HFFc6 (cell line): ENCODE results near the gene CARD10. TPM values are rescaled to one million over a fixed set of nuclear protein-coding genes. Genes with fewer than 3 reads are reported as not detected.

Source experiments
- DNase-seq: peaks from one replicate; pipeline ENCODE4 v3.0.0-alpha.2; 2018
- H3K27ac Mint-ChIP-seq: 2 replicates; pipeline ENCODE4 v1.8.0; 2020; ENCODE audit warnings: mild to moderate bottlenecking, mixed read lengths
- H3K27me3 Mint-ChIP-seq: 2 replicates; pipeline ENCODE4 v1.8.0; 2021; ENCODE audit warnings: mild to moderate bottlenecking, moderate library complexity, mixed read lengths; ENCODE audit not compliant: insufficient read depth
- H3K36me3 Mint-ChIP-seq: 2 replicates; pipeline ENCODE4 v1.8.0; 2021; ENCODE audit warnings: low read depth, mixed read lengths
- H3K4me1 Mint-ChIP-seq: 2 replicates; pipeline ENCODE4 v1.8.0; 2020; ENCODE audit warnings: low read depth, mixed read lengths
- H3K4me3 Mint-ChIP-seq: 2 replicates; pipeline ENCODE4 v1.8.0; 2020; ENCODE audit warnings: mild to moderate bottlenecking, moderate library complexity, mixed read lengths
- H3K9me3 Mint-ChIP-seq: 2 replicates; pipeline ENCODE4 v1.8.0; 2020; ENCODE audit warnings: mild to moderate bottlenecking, mixed read lengths
- CTCF ChIP-seq: fragments of 200-600 bp; sonication (generic); IDR thresholded peaks from 2 replicates; pipeline ENCODE4 v1.5.0; 2021; ENCODE audit warnings: antibody characterized with exemption, mild to moderate bottlenecking
- total RNA-seq, 6 experiments: library from RNA; stranded (reverse); fragmentation: NEBNext Ultra II Directional; extraction: Animal tissue kit (Norgen Biotek cat#: 25700); gene quantifications; 2 replicates in 1 of 6; 3 replicates in 5 of 6; pipeline ENCODE4 v1.2.3, GENCODE V29; 2021

The CARD10 gene
- total RNA-seq, 6 experiments from 2014 or later = 4.4 to 5.6 (median 4.8) TPM

GRCh38 chr22:37514526-37515051 is 4.6 kb downstream of the CARD10 start:
- no peak overlapping the region for H3K4me3 Mint-ChIP-seq
- H3K9me3 Mint-ChIP-seq = no peaks in the 10 kb centered on the region
- peaks cover 6% of the 10 kb centered on the region for H3K36me3 Mint-ChIP-seq
- DNase-seq = no peak
- no peak for TF ChIP-seq CTCF
- peaks cover 23% of the 10 kb centered on the region for H3K4me1 Mint-ChIP-seq
- no peak overlapping the region for H3K27ac Mint-ChIP-seq
- peaks cover 3% of the 10 kb centered on the region for H3K27me3 Mint-ChIP-seq

- TF ChIP-seq CTCF = no peak
- no peaks in the 10 kb centered on the region for H3K9me3 Mint-ChIP-seq
- no peak for DNase-seq
- peaks cover 16% of the 10 kb centered on the region for H3K4me1 Mint-ChIP-seq
- no peak overlapping the region for H3K4me3 Mint-ChIP-seq
- H3K27me3 Mint-ChIP-seq = peaks cover 3% of the 10 kb centered on the region
- H3K36me3 Mint-ChIP-seq = peaks cover 6% of the 10 kb centered on the region
- H3K27ac Mint-ChIP-seq = no peak overlapping the region
Measured at GRCh38 chr22:37511395-37512104, 7.7 kb downstream of the CARD10 start.

DNA sequence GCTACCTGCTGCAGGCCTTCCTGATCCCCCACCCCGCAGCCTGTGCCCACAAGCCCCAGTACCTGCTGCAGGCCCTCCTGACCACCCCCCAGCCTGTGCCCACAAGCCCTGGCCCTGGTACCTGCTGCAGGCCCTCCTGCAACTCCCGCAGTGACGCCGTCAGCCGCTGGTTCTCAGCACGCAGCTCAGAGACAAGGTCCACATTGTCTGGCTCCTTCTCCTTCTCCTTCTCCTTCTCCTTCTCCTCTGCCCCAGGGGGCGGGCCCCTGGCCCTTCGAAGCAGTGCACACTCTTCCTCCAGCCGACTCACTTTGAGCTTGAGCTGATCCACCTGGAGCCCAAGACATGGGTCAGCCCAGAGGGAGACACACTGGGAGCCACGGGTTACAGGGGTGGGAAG is 9.1 kb downstream of the CARD10 start:
- Mint-ChIP-seq H3K9me3 (no peaks in the 10 kb centered on the region), H3K36me3 (no peaks in the 10 kb centered on the region), H3K27ac (no peak overlapping the region), H3K27me3 (peaks cover 3% of the 10 kb centered on the region), H3K4me3 (no peak overlapping the region), H3K4me1 (peaks cover 16% of the 10 kb centered on the region)
- DNase-seq = no peak
- no peak for TF ChIP-seq CTCF

DNA sequence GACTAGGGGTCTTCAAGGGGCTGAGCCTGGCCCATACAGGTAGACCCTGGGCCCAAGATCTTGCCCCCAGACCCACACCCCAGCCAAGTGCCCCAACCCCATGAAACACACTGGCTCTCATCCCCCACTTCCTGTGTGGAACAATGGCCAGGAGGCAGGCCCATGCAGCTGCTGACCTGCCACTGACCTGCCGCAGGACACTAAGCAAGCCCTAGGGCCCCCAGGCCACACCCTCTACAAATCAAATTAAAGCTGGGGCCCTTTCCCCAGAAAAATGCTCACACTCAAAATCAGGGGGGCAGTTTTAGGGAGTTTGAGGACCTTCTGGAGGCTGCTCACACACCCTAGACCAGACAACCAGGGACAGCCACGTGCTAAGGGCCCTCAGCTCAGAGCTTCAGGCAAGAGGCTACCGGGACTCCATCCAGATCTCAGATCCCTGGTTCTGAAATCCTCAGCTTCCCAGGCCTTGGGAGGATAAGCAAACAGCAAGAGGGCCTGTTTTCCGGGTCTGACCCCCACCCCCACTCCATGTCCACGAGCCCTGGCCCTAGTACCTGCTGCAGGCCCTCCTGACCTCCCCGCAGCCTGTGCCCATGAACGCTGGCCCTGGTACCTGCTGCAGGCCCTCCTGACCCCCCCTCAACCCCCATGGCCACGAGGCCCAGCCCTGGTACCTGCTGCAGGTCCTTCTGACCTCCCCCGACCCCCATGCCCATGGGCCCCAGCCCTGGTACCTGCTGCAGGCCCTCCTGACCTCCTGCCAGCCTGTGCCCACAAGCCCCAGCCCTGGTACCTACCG is 10.0 kb downstream of the CARD10 start:
- DNase-seq = no peak
- Mint-ChIP-seq H3K27me3 (peaks cover 3% of the 10 kb centered on the region), H3K4me3 (no peak overlapping the region), H3K4me1 (peaks cover 16% of the 10 kb centered on the region), H3K9me3 (no peaks in the 10 kb centered on the region), H3K36me3 (peaks cover 4% of the 10 kb centered on the region; the same call in 1 of the 2 replicates), H3K27ac (no peak overlapping the region)
- no peak for TF ChIP-seq CTCF

DNA sequence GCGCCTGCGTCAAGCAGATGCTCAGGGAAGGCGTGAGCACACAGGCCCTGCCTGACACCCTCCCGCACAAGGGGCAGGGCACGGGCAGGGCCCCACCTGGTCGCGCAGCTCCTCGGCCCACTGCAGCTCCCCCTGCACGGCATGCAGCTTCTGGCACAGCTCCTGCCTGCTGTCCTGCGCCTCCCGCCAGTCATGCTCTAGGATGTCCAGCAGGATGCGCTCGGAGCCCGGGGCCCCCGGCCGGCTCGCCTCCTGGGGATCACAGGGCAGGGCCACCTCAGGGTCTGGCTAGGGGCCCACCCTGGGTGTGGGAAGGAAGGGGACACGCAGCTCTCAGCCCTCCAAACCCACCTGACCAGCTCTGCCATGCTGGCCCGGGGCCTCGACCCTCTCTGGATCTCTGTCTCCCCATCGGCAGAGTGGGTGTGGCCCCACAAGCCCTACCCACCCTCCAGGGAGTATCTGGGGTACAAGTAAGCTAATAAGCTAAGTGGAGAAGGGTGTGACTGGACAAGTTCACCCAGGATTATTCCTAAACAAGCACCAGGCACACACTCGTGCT is 10.7 kb downstream of the CARD10 start:
- DNase-seq = no peak
- peaks cover 16% of the 10 kb centered on the region for H3K4me1 Mint-ChIP-seq
- TF ChIP-seq CTCF = 0 out of 2 replicates have a peak, but pooled peaks have one; percentile 15
- H3K9me3 Mint-ChIP-seq = no peaks in the 10 kb centered on the region
- H3K27ac Mint-ChIP-seq = no peak overlapping the region
- no peak overlapping the region for H3K4me3 Mint-ChIP-seq
- H3K36me3 Mint-ChIP-seq = peaks cover 4% of the 10 kb centered on the region; the same call in 1 of the 2 replicates
- H3K27me3 Mint-ChIP-seq = peaks cover 3% of the 10 kb centered on the region
